WTC11 (cell line): ENCODE data around the gene CD84. TPM values are rescaled to one million over a fixed set of nuclear protein-coding genes. Genes with fewer than 3 reads are reported as not detected.
"Not testable (repeated sequence)": the region's sequence is repeated elsewhere in the genome, so short reads cannot be mapped to it uniquely, and the experiment has no call there.

Source experiments
- ATAC-seq: fragments of 200-7000 bp; cut with Tn5 transposase; 2 replicates; pipeline ENCODE4 v1.10.0; 2021; ENCODE audit warnings: mild to moderate bottlenecking, moderate library complexity
- CTCF ChIA-PET: fragments of 300-600 bp; sonication (Branson Sonifier 250); formaldehyde crosslinking; loops from one replicate; lab custom pipeline; 2021; ENCODE audit warnings: antibody characterized with exemption; lab: Charles Lee
- POLR2A ChIA-PET: fragments of 350-600 bp; sonication (Branson Sonifier 250); formaldehyde crosslinking; loops from one replicate; lab custom pipeline; 2021; ENCODE audit warnings: antibody characterized with exemption; lab: Charles Lee
- DNase-seq: peaks from one replicate; pipeline ENCODE4 v3.0.0; 2021; ENCODE audit warnings: low spot score
- H3K27ac Mint-ChIP-seq: 2 replicates; pipeline ENCODE4 v1.8.0; 2021; ENCODE audit warnings: mixed read lengths
- H3K27me3 Mint-ChIP-seq: 2 replicates; pipeline ENCODE4 v1.8.0; 2021; ENCODE audit warnings: low read depth, mild to moderate bottlenecking, moderate library complexity, mixed read lengths
- H3K36me3 Mint-ChIP-seq: 2 replicates; pipeline ENCODE4 v1.8.0; 2021; ENCODE audit warnings: mixed read lengths
- H3K4me1 Mint-ChIP-seq: 2 replicates; pipeline ENCODE4 v1.8.0; 2022; ENCODE audit warnings: mixed read lengths
- H3K4me3 Mint-ChIP-seq: 2 replicates; pipeline ENCODE4 v1.8.0; 2021; ENCODE audit warnings: mild to moderate bottlenecking, moderate library complexity, mixed read lengths
- H3K9me3 Mint-ChIP-seq: 2 replicates; pipeline ENCODE4 v1.8.0; 2021; ENCODE audit warnings: mixed read lengths
- FOXK1 ChIP-seq: sonication (generic); formaldehyde crosslinking; IDR thresholded peaks from 2 replicates; pipeline ENCODE4 v1.8.0; 2022; ENCODE audit warnings: mild to moderate bottlenecking, moderate library complexity, missing genetic modification reagents
- NFE2L1 ChIP-seq: sonication (generic); formaldehyde crosslinking; IDR thresholded peaks from 2 replicates; pipeline ENCODE4 v1.8.1; 2023; ENCODE audit warnings: missing genetic modification reagents
- SMAD4 ChIP-seq: sonication (generic); formaldehyde crosslinking; IDR thresholded peaks from 2 replicates; pipeline ENCODE4 v1.8.0; 2022; ENCODE audit warnings: mild to moderate bottlenecking, missing genetic modification reagents
- SP1 ChIP-seq: sonication (generic); formaldehyde crosslinking; conservative IDR thresholded peaks from 2 replicates; pipeline ENCODE4 v1.8.1; 2022; ENCODE audit warnings: missing genetic modification reagents
- TEAD1 ChIP-seq: sonication (generic); formaldehyde crosslinking; IDR thresholded peaks from 2 replicates; pipeline ENCODE4 v1.8.0; 2022; ENCODE audit warnings: mild to moderate bottlenecking, missing genetic modification reagents
- ZSCAN18 ChIP-seq: fragments of 250-450 bp; sonication (Bioruptor Pico); IDR thresholded peaks from 2 replicates; pipeline ENCODE4 v2.1.2; 2022; ENCODE audit warnings: mild to moderate bottlenecking, moderate library complexity
- total RNA-seq: library from RNA; stranded (reverse); gene quantifications from 3 replicates; pipeline ENCODE4 v1.2.3, GENCODE V29; 2021
- TF ChIP-seq, protein P1 (sequence below): fragments of 250-450 bp; sonication (Bioruptor Pico); IDR thresholded peaks from 2 replicates; pipeline ENCODE4 v1.9.0; 2021; ENCODE audit warnings: mild to moderate bottlenecking, borderline replicate concordance
- TF ChIP-seq, protein P2 (sequence below): sonication (generic); formaldehyde crosslinking; IDR thresholded peaks from 2 replicates; pipeline ENCODE4 v1.8.1; 2022; ENCODE audit warnings: mild to moderate bottlenecking, moderate library complexity, missing genetic modification reagents
- TF ChIP-seq, protein P3 (sequence below): sonication (generic); formaldehyde crosslinking; conservative IDR thresholded peaks from 2 replicates; pipeline ENCODE4 v1.8.1; 2022; ENCODE audit warnings: mild to moderate bottlenecking, missing genetic modification reagents
- TF ChIP-seq, protein P4 (sequence below): sonication (generic); formaldehyde crosslinking; IDR thresholded peaks from 2 replicates; pipeline ENCODE4 v1.8.1; 2023; ENCODE audit warnings: mild to moderate bottlenecking, moderate library complexity, missing genetic modification reagents

The CD84 gene
- total RNA-seq, 1 experiment from 2014 or later = 0.17 TPM

- ChIA-PET CTCF (interaction anchor here (0.6 kb wide), 1 partner anchor 9 kb away, joined by 3 read pairs; no protein-coding TSS in a partner anchor), POLR2A (no interaction called here)
- TF ChIP-seq SMAD4 (CRISPR knock-in tag) = no peak
- TF ChIP-seq, protein P1, sequence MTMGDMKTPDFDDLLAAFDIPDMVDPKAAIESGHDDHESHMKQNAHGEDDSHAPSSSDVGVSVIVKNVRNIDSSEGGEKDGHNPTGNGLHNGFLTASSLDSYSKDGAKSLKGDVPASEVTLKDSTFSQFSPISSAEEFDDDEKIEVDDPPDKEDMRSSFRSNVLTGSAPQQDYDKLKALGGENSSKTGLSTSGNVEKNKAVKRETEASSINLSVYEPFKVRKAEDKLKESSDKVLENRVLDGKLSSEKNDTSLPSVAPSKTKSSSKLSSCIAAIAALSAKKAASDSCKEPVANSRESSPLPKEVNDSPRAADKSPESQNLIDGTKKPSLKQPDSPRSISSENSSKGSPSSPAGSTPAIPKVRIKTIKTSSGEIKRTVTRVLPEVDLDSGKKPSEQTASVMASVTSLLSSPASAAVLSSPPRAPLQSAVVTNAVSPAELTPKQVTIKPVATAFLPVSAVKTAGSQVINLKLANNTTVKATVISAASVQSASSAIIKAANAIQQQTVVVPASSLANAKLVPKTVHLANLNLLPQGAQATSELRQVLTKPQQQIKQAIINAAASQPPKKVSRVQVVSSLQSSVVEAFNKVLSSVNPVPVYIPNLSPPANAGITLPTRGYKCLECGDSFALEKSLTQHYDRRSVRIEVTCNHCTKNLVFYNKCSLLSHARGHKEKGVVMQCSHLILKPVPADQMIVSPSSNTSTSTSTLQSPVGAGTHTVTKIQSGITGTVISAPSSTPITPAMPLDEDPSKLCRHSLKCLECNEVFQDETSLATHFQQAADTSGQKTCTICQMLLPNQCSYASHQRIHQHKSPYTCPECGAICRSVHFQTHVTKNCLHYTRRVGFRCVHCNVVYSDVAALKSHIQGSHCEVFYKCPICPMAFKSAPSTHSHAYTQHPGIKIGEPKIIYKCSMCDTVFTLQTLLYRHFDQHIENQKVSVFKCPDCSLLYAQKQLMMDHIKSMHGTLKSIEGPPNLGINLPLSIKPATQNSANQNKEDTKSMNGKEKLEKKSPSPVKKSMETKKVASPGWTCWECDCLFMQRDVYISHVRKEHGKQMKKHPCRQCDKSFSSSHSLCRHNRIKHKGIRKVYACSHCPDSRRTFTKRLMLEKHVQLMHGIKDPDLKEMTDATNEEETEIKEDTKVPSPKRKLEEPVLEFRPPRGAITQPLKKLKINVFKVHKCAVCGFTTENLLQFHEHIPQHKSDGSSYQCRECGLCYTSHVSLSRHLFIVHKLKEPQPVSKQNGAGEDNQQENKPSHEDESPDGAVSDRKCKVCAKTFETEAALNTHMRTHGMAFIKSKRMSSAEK (CRISPR knock-in tag) = no peak
- TF ChIP-seq, protein P2, sequence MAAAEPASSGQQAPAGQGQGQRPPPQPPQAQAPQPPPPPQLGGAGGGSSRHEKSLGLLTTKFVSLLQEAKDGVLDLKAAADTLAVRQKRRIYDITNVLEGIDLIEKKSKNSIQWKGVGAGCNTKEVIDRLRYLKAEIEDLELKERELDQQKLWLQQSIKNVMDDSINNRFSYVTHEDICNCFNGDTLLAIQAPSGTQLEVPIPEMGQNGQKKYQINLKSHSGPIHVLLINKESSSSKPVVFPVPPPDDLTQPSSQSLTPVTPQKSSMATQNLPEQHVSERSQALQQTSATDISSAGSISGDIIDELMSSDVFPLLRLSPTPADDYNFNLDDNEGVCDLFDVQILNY (CRISPR knock-in tag) = no peak
- no peak for TF ChIP-seq TEAD1
- no peak for TF ChIP-seq FOXK1 (CRISPR knock-in tag)
- no peak for TF ChIP-seq SP1 (CRISPR knock-in tag)
- no peak for TF ChIP-seq ZSCAN18 (CRISPR knock-in tag)
- TF ChIP-seq, protein P3, sequence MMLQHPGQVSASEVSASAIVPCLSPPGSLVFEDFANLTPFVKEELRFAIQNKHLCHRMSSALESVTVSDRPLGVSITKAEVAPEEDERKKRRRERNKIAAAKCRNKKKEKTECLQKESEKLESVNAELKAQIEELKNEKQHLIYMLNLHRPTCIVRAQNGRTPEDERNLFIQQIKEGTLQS (CRISPR knock-in tag) = no peak
- TF ChIP-seq NFE2L1 (CRISPR knock-in tag) = no peak
- TF ChIP-seq, protein P4, sequence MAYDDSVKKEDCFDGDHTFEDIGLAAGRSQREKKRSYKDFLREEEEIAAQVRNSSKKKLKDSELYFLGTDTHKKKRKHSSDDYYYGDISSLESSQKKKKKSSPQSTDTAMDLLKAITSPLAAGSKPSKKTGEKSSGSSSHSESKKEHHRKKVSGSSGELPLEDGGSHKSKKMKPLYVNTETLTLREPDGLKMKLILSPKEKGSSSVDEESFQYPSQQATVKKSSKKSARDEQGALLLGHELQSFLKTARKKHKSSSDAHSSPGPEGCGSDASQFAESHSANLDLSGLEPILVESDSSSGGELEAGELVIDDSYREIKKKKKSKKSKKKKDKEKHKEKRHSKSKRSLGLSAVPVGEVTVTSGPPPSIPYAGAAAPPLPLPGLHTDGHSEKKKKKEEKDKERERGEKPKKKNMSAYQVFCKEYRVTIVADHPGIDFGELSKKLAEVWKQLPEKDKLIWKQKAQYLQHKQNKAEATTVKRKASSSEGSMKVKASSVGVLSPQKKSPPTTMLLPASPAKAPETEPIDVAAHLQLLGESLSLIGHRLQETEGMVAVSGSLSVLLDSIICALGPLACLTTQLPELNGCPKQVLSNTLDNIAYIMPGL (CRISPR knock-in tag) = no peak
- peak; percentile 46; the same call in 1 of the 2 replicates for ATAC-seq
- Mint-ChIP-seq H3K27me3 (no peaks in the 10 kb centered on the region), H3K36me3 (peaks cover 3% of the 10 kb centered on the region; the same call in 1 of the 2 replicates), H3K27ac (no peak overlapping the region), H3K4me1 (peaks cover 31% of the 10 kb centered on the region), H3K9me3 (peaks cover 18% of the 10 kb centered on the region), H3K4me3 (no peak overlapping the region)
- DNase-seq = no peak
Measured at GRCh38 chr1:160519642-160520435, 59.5 kb downstream of the CD84 start.

- CTCF ChIA-PET, H3K4me3 Mint-ChIP-seq, H3K27me3 Mint-ChIP-seq, POLR2A ChIA-PET, H3K27ac Mint-ChIP-seq, ATAC-seq, DNase-seq, H3K36me3 Mint-ChIP-seq: not testable (repeated sequence)
- Mint-ChIP-seq H3K4me1 (peaks cover 31% of the 10 kb centered on the region), H3K9me3 (peaks cover 36% of the 10 kb centered on the region)
Measured at GRCh38 chr1:160517519-160517918, 61.8 kb downstream of the CD84 start.

DNA sequence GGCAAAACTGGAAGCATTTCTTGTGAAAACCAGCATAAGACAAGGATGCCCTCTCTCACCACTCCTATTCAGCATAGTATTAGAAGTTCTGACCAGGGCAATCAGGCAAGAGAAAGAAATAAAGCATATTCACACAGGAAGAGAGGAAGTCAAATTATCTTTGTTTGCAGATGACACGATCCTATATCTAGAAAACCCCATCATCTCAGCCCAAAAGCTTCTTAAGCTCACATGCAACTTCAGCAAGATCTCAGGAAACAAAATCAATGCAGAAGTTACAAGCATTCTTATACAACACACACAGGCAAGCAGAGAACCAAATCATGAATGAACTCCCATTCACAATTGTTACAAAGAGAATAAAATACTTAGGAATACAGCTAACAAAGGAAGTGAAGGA, 63.4 kb downstream of the CD84 start:
- POLR2A ChIA-PET, H3K4me3 Mint-ChIP-seq, H3K27ac Mint-ChIP-seq, H3K27me3 Mint-ChIP-seq, DNase-seq, H3K36me3 Mint-ChIP-seq, CTCF ChIA-PET, ATAC-seq: not testable (repeated sequence)
- Mint-ChIP-seq H3K9me3 (peaks cover 40% of the 10 kb centered on the region), H3K4me1 (peaks cover 17% of the 10 kb centered on the region)
